WI38 (cell line): Measurements from ENCODE around the gene SYT13.

Experiments used
- H3K4me3 ChIP-seq: 2 replicates; pipeline ENCODE4 v1.5.1; 2011; ENCODE audit warnings: low read depth, mild to moderate bottlenecking, control low read depth, low read length
- TF ChIP-seq, protein P1 (sequence below): IDR thresholded peaks from 2 replicates; pipeline ENCODE4 v1.5.1; 2012; ENCODE audit warnings: low read depth, mild to moderate bottlenecking, control low read depth, low read length

SYT13 gene

DNA sequence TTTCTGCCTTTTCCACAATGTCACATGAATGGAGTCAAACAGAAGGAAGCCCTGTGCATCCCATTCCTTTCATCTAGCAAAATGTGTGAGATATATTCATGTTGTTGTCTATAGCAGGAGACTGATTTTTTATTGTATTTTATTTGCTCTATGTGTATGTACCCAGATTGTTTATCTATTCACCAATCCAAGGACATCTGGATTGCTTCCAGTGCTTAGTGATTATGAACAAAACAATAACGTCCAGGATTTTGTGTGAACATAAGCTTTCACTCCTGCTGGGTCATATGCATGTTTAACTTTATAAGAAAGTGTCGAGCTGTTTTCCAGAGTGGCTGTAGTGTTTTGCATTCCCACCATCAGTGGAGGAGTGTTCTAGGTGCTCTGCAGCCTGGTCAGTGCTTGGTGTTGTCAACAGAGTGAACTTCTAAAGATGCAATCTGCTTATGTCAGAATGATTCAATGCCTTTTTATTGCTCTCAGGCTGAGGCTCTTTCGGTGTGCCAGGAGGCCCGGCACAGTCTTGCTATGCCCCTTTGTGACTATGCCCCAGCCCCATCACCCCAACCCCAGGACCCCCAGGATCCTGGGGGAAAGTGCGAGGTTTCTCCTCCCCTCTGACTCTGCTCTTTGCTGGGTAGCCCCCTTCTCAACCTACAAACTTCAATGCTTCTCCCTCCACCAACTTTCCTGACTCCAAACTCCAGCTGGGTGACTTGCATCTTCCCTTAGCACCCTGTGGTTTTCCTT lies 19.9 kb upstream of the SYT13 start:
- TF ChIP-seq, protein P1, sequence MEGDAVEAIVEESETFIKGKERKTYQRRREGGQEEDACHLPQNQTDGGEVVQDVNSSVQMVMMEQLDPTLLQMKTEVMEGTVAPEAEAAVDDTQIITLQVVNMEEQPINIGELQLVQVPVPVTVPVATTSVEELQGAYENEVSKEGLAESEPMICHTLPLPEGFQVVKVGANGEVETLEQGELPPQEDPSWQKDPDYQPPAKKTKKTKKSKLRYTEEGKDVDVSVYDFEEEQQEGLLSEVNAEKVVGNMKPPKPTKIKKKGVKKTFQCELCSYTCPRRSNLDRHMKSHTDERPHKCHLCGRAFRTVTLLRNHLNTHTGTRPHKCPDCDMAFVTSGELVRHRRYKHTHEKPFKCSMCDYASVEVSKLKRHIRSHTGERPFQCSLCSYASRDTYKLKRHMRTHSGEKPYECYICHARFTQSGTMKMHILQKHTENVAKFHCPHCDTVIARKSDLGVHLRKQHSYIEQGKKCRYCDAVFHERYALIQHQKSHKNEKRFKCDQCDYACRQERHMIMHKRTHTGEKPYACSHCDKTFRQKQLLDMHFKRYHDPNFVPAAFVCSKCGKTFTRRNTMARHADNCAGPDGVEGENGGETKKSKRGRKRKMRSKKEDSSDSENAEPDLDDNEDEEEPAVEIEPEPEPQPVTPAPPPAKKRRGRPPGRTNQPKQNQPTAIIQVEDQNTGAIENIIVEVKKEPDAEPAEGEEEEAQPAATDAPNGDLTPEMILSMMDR, result no peak
- H3K4me3 ChIP-seq, result no peak overlapping the region

GRCh38 chr11:45304992-45305335 lies 18.8 kb upstream of the SYT13 start:
- TF ChIP-seq, protein P1, result no peak
- H3K4me3 ChIP-seq, result no peak overlapping the region

GRCh38 chr11:45304111-45304991 lies 18.2 kb upstream of the SYT13 start:
- TF ChIP-seq, protein P1, result no peak
- H3K4me3 ChIP-seq, result no peak overlapping the region

DNA sequence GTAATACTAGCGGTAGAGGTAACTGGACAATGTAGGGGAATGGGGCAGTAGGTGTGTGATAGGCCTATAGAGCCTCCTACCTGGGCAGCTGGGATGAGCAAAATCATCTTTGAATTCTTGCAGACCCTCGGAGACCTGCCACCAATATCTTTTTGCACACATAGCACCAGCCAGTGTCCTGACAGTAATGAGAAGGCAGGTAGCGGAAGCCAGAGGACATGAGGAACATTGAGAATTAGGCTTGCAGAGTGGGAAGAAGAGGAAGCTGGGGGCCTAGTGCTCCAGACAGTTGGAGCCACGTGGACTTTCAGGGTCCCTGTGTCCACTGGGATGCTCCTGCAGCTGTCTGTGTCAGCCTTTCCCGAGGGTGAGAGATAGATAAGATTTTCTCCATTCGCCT lies 17.2 kb upstream of the SYT13 start:
- TF ChIP-seq, protein P1, result no peak
- H3K4me3 ChIP-seq, result no peak overlapping the region

GRCh38 chr11:45301537-45302246 lies 15.6 kb upstream of the SYT13 start:
- no peak overlapping the region for H3K4me3 ChIP-seq
- TF ChIP-seq, protein P1, result no peak

GRCh38 chr11:45300715-45301114 lies 14.6 kb upstream of the SYT13 start:
- H3K4me3 ChIP-seq, result no peak overlapping the region
- TF ChIP-seq, protein P1, result no peak
